Testis (tissue), 2 donors: ENCODE measurements around the gene PIGB.

Experiments
- POLR2A ChIP-seq: fragments of 450-650 bp; IDR thresholded peaks from one replicate; pipeline ENCODE4 v1.6.1; 2017; ENCODE audit warnings: antibody characterized with exemption, mild to moderate bottlenecking, moderate library complexity
- TF ChIP-seq, protein P1 (sequence below), 3 experiments: fragments of 450-650 bp in 2 of 3; fragments of 200-600 bp in 1 of 3; sonication (generic) in 1 of 3; IDR thresholded peaks; one replicate each; pipeline ENCODE4 v1.5.1; 2016 to 2019; ENCODE audit warnings: antibody characterized with exemption in 3 of 3, mild to moderate bottlenecking in 2 of 3, moderate library complexity in 1 of 3

- TF ChIP-seq, protein P1, sequence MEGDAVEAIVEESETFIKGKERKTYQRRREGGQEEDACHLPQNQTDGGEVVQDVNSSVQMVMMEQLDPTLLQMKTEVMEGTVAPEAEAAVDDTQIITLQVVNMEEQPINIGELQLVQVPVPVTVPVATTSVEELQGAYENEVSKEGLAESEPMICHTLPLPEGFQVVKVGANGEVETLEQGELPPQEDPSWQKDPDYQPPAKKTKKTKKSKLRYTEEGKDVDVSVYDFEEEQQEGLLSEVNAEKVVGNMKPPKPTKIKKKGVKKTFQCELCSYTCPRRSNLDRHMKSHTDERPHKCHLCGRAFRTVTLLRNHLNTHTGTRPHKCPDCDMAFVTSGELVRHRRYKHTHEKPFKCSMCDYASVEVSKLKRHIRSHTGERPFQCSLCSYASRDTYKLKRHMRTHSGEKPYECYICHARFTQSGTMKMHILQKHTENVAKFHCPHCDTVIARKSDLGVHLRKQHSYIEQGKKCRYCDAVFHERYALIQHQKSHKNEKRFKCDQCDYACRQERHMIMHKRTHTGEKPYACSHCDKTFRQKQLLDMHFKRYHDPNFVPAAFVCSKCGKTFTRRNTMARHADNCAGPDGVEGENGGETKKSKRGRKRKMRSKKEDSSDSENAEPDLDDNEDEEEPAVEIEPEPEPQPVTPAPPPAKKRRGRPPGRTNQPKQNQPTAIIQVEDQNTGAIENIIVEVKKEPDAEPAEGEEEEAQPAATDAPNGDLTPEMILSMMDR (IDR thresholded peaks at IDR 0.05) = no peak
- no peak for TF ChIP-seq POLR2A
These were observed 16.0 kb downstream of the PIGB start for GRCh38 chr15:55334997-55335396.
